ENCODE results near the gene GNB1.

Gene GNB1

DNA sequence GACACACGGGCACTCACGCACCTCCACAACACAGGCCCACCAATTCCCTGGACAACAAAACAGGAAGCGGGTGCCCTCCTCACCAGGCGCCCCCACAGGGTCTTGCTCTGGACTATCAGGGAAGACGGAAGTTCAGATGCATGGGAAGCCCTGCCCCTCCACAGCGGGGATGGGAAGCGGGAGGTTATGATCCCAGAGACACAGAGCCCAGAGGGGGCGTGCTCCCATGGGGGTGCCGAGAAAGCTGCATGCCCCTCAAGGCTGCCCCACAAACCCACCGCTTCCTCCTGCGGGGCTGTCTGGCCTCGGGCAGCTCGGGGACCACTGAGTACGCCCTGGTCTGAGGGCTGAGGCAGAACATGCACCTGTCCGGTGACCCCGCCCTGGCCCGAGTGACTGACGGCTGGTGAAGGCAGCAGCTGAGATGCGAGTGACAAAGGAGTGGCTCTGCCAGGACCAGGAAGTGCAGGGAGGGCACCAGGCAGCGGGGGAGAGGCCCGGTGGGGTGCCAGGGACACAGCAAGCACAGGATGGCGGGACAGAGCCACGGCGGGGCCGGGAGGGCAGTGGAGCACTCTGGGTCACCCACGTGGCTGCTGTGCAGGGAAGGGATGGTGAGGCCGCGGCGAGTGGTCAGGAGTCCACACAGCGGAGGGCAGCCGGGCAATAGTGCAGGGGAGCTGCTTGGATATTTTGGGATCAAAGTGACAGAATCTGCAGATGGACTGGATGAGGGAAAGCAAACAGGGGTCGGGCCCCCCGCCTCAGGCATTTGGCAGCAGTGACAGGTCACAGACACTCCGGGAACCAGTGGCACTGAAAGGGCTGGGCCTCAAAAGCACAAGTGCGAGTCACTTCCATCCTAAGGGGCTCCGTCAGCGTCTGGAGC lies 131.2 kb downstream of the GNB1 start:
- Histone ChIP-seq H3K27ac (ENCODE audit: low read length) (no peak overlapping the region), H3K36me3 (ENCODE audit: control insufficient read depth in 1 of 2, insufficient read depth in 2 of 2, low read length in 2 of 2) (peaks cover 21 to 69% of the 10 kb centered on the region in 2 donors)

DNA sequence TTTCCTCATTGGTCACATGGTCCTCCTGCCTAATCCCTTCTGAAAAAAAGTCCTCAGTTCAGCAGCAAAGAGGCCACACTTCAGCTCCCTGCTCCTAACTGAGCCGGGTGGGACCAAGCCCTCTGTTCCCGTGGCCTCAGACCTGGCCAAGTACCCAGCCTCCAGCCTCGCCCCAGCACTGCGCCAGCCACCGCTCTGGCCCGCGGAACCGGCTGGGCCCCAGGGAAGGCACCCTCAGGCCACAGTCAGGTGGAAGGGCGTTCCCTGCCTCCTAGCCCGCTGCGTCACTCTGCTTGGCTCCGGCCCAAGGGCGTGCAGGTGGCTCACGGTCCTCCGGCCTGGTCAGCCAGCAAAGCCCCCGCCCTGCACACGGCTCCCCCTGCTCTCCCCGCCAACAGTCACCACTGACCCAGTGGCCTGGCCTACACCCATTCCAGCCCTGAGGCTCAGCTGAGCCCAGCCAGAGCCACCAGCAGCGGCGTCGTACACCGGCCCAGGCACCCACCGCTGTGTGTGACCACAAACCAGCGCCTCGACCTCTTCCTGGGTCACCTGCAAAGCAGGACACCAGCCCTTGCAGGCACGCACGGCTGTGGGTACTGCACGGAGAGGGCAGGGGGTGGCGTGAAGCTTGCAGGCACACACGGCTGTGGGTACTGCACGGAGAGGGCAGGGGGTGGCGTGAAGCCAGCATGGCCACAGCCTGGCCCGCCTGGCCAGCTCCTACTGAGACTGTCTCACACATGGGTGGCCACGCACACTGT lies 132.0 kb downstream of the GNB1 start:
- H3K4me3 ChIP-seq (ENCODE audit: low read depth in 1 of 2, low read length in 2 of 2): no peak overlapping the region
- H3K27ac ChIP-seq (ENCODE audit: low read length): peak overlapping the region; percentile 69

More for the DNA sequence above, 131.2 kb downstream of the GNB1 start:
- no peaks in the 10 kb centered on the region for H3K9me3 ChIP-seq (ENCODE audit: control insufficient read depth in 1 of 2, low read length in 2 of 2)
- no peaks in the 10 kb centered on the region for H3K27me3 ChIP-seq (ENCODE audit: low read depth, low read length)
- H3K4me1 ChIP-seq (ENCODE audit: control insufficient read depth in 1 of 2, insufficient read depth in 2 of 2, low read length in 2 of 2): no peaks in the 10 kb centered on the region
- H3K4me3 ChIP-seq (ENCODE audit: low read depth in 1 of 2, low read length in 2 of 2): no peak overlapping the region

DNA sequence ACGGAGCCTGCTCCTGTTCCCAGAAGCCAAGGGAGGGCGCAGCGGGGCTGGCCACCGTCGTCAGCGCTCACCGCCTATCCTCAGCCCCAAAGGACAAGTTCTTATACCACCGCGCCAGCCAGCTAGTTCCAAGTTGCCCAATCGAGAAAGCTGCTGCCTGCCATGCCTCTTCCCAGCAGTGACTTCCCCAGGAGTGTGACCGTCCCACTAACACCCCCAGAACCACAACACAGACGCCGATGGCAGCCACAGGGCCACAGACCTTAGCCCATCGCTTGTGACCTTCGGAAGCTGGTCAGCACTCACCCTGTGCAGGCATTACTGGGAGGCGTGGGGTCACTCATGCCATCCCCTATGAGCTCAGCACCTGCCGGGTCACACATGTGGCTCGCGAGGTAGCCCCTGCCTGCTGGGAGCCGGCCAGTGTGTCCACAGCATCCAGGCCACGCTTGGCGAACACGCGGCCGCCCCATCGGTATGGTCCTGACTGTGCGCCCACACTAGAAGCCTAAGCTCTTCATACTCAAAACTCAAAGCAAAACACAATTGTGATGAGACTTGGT lies 132.7 kb downstream of the GNB1 start:
- Histone ChIP-seq H3K27me3 (ENCODE audit: low read depth, low read length) (no peaks in the 10 kb centered on the region), H3K4me1 (ENCODE audit: control insufficient read depth in 1 of 2, insufficient read depth in 2 of 2, low read length in 2 of 2) (no peaks in the 10 kb centered on the region), H3K27ac (ENCODE audit: low read length) (peak overlapping the region; percentile 69), H3K9me3 (ENCODE audit: control insufficient read depth in 1 of 2, low read length in 2 of 2) (no peaks in the 10 kb centered on the region), H3K36me3 (ENCODE audit: control insufficient read depth in 1 of 2, insufficient read depth in 2 of 2, low read length in 2 of 2) (peaks cover 23 to 73% of the 10 kb centered on the region in 2 donors), H3K4me3 (ENCODE audit: low read depth in 1 of 2, low read length in 2 of 2) (no peak overlapping the region)

More for the DNA sequence above, 132.0 kb downstream of the GNB1 start:
- Histone ChIP-seq H3K27me3 (ENCODE audit: low read depth, low read length) (no peaks in the 10 kb centered on the region), H3K9me3 (ENCODE audit: control insufficient read depth in 1 of 2, low read length in 2 of 2) (no peaks in the 10 kb centered on the region), H3K36me3 (ENCODE audit: control insufficient read depth in 1 of 2, insufficient read depth in 2 of 2, low read length in 2 of 2) (peaks cover 17 to 70% of the 10 kb centered on the region in 2 donors), H3K4me1 (ENCODE audit: control insufficient read depth in 1 of 2, insufficient read depth in 2 of 2, low read length in 2 of 2) (no peaks in the 10 kb centered on the region)

DNA sequence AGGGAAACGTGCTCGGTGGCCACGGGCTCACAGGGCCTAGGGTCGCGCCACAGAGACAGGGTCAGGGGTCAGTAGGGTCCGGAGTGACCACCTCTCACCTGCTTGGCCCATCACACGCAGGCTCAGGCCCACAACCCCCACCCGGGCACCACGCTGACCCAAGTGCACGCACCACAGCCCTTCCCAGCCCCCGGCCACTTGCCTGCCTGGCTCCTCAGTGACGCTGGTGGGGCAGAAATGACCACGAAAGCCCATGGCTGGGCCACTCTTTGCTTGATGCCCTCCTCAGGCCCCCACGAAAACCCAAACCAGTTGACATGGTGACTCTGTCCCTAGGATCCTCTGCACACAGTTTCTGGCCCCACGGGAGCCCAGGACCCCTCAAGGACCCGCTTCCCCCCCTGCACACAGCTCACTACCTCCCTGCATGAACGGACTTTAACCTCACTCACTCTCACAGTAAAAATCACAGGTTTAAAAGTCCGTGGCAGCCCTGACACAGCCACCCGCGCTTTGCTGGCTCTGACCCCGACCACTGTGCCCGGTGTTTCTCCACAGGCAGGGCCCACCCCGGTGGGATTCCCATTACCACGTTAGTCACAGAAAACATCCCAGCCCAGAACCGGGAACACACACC lies 133.3 kb downstream of the GNB1 start:
- H3K4me3 ChIP-seq (ENCODE audit: low read depth in 1 of 2, low read length in 2 of 2): no peak overlapping the region
- H3K36me3 ChIP-seq (ENCODE audit: control insufficient read depth in 1 of 2, insufficient read depth in 2 of 2, low read length in 2 of 2): peaks cover 24 to 79% of the 10 kb centered on the region in 2 donors
- no peak overlapping the region for H3K27ac ChIP-seq (ENCODE audit: low read length)
- H3K4me1 ChIP-seq (ENCODE audit: control insufficient read depth in 1 of 2, insufficient read depth in 2 of 2, low read length in 2 of 2): no peaks in the 10 kb centered on the region
- no peaks in the 10 kb centered on the region for H3K27me3 ChIP-seq (ENCODE audit: low read depth, low read length)
- no peaks in the 10 kb centered on the region for H3K9me3 ChIP-seq (ENCODE audit: control insufficient read depth in 1 of 2, low read length in 2 of 2)

DNA sequence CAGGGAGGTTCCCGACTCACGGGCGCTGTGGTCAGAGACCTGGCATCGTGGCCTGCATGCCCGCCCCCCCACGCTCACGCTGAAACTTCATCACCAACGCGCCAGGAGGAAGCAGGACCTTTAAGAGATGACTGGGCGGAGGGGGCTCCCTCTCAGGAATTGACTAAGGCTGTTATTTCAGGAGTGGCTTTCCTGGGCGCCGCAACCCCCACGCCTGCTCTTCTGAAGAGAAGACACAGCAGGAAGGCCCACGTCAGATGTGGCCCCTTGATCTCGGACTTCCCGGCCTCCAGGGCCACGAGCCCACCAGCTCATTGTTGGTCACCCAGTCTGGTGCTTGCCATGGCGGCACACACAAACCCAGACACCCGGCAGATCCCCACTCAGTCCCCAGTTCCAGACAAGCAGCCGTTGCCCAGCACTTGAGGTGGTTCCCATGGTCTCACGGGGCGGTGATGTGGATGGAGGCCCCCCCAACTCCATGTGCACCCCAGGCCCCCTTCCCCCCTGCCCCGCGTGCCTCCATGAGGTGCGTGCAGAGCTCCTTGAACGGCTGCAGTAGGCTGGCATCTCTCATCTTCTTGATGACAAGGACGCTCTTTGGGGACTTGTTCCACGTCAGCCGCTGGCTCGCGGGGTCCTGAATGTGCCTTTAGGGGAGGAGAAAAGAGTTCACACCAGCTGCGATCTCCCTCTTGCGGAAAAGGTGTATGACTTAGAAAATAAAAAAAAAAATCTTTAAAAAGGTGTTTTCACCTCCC lies 134.0 kb downstream of the GNB1 start:
- no peaks in the 10 kb centered on the region for H3K9me3 ChIP-seq (ENCODE audit: control insufficient read depth in 1 of 2, low read length in 2 of 2)
- no peak overlapping the region for H3K4me3 ChIP-seq (ENCODE audit: low read depth in 1 of 2, low read length in 2 of 2)
- no peaks in the 10 kb centered on the region for H3K4me1 ChIP-seq (ENCODE audit: control insufficient read depth in 1 of 2, insufficient read depth in 2 of 2, low read length in 2 of 2)
- no peaks in the 10 kb centered on the region for H3K27me3 ChIP-seq (ENCODE audit: low read depth, low read length)
- peaks cover 24 to 82% of the 10 kb centered on the region in 2 donors for H3K36me3 ChIP-seq (ENCODE audit: control insufficient read depth in 1 of 2, insufficient read depth in 2 of 2, low read length in 2 of 2)
- no peak overlapping the region for H3K27ac ChIP-seq (ENCODE audit: low read length)

DNA sequence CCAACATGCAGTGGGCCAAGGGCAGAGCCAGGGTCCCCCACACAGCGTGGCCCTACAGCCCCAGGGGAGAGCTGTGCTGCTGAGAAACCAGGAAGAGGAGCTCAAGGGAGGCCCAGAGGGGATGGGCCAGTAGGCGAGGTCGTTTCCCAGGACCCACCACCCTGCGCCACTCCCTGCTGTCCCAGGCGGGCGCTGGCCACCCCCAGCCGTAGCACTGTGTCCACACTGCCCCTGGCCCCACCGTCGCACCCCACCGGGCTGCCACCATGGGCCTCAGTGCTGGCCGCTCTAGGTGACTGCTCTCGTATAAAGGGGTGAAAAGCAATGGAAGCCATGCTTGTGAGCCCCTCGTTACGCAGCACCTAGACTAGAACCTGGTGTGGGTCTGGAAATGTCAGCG lies 135.0 kb downstream of the GNB1 start:
- no peak overlapping the region for H3K4me3 ChIP-seq (ENCODE audit: low read depth in 1 of 2, low read length in 2 of 2)
- no peaks in the 10 kb centered on the region for H3K27me3 ChIP-seq (ENCODE audit: low read depth, low read length)
- no peaks in the 10 kb centered on the region for H3K4me1 ChIP-seq (ENCODE audit: control insufficient read depth in 1 of 2, insufficient read depth in 2 of 2, low read length in 2 of 2)
- H3K27ac ChIP-seq (ENCODE audit: low read length): no peak overlapping the region
- H3K36me3 ChIP-seq (ENCODE audit: control insufficient read depth in 1 of 2, insufficient read depth in 2 of 2, low read length in 2 of 2): peaks cover 24 to 72% of the 10 kb centered on the region in 2 donors
- no peaks in the 10 kb centered on the region for H3K9me3 ChIP-seq (ENCODE audit: control insufficient read depth in 1 of 2, low read length in 2 of 2)

DNA sequence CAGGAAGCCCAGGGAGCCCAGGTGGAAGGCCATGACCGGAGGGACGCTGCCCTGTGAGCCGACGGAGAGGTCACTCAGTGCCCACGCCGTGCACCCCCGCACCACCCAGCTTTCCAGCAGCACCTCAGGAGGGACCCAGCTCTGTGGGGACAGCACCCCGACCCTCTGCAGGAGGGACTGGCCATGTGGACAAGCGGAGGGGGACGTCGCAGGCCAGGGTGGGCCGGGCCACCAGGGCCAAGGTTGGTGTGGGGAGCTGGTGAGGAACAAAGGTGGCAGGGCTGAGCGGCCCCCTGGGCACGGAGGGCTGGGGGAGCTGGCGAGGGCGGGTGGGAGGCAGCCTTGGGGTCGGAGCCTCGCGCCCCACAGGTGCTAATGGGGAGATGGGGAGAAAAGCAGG lies 135.5 kb downstream of the GNB1 start:
- H3K36me3 ChIP-seq (ENCODE audit: control insufficient read depth in 1 of 2, insufficient read depth in 2 of 2, low read length in 2 of 2): peaks cover 20 to 67% of the 10 kb centered on the region in 2 donors
- no peak overlapping the region for H3K27ac ChIP-seq (ENCODE audit: low read length)
- no peaks in the 10 kb centered on the region for H3K9me3 ChIP-seq (ENCODE audit: control insufficient read depth in 1 of 2, low read length in 2 of 2)
- H3K27me3 ChIP-seq (ENCODE audit: low read depth, low read length): no peaks in the 10 kb centered on the region
- H3K4me3 ChIP-seq (ENCODE audit: low read depth in 1 of 2, low read length in 2 of 2): no peak overlapping the region
- H3K4me1 ChIP-seq (ENCODE audit: control insufficient read depth in 1 of 2, insufficient read depth in 2 of 2, low read length in 2 of 2): no peaks in the 10 kb centered on the region

DNA sequence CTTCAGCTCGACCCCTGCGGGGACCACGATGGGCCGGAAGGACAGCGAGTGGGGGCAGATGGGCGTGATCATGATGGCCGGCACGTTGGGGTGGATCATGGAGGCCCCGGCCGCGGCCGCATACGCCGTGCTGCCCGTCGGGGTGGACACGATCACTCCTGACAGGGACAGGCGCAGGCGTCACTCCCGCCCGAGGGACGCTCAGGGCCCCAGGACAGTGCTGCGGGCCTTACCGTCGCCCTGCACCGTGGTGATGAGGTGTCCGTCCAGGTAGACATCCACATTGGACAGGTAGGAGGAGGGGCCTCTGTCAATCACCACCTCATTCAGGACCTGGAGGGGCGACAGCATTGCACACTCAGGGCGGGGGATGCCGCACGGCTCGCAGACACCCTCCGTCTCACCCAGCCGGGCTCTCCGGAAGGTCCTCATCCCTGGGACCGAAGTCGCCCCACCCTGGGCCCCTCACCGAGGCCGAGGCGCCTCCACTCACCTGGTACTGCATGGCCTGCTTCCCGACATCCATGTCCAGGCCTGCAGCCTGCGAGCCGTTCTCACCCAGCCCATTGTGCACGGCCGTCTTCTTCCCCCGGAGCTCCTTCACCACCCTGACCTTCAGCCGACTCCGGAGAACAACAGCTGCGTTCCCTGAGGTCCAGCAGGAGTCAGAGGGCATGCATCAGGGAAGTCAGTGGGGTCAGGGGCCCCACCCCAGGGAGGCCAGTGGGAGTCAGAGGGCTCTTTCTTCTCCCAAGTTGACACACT lies 136.7 kb downstream of the GNB1 start:
- no peak overlapping the region for H3K27ac ChIP-seq (ENCODE audit: low read length)
- no peaks in the 10 kb centered on the region for H3K27me3 ChIP-seq (ENCODE audit: low read depth, low read length)
- H3K9me3 ChIP-seq (ENCODE audit: control insufficient read depth in 1 of 2, low read length in 2 of 2): no peaks in the 10 kb centered on the region
- peaks cover 20 to 55% of the 10 kb centered on the region in 2 donors for H3K36me3 ChIP-seq (ENCODE audit: control insufficient read depth in 1 of 2, insufficient read depth in 2 of 2, low read length in 2 of 2)
- H3K4me3 ChIP-seq (ENCODE audit: low read depth in 1 of 2, low read length in 2 of 2): no peak overlapping the region
- no peaks in the 10 kb centered on the region for H3K4me1 ChIP-seq (ENCODE audit: control insufficient read depth in 1 of 2, insufficient read depth in 2 of 2, low read length in 2 of 2)

DNA sequence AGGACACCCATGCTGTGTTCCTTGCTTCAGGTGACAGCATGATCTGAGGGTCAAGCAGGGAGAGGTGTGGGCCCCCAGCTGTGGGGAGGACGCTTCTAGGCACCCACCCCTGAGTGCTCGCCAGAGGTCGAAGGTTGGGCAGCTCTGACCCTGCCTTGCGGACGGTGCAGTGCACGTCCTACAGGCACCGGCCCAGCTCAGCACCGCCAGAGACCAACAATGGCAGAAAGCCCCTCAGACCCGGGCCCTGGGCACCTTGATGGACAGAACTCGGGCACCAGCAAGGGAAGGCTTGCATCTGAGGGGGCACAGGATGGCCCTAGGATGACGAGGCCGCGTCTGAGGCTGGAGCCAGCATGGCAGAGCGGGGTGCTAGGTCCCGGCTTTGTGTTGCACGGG lies 137.3 kb downstream of the GNB1 start:
- H3K4me1 ChIP-seq (ENCODE audit: control insufficient read depth in 1 of 2, insufficient read depth in 2 of 2, low read length in 2 of 2): no peaks in the 10 kb centered on the region
- H3K27ac ChIP-seq (ENCODE audit: low read length): no peak overlapping the region
- H3K36me3 ChIP-seq (ENCODE audit: control insufficient read depth in 1 of 2, insufficient read depth in 2 of 2, low read length in 2 of 2): peaks cover 20 to 52% of the 10 kb centered on the region in 2 donors
- H3K4me3 ChIP-seq (ENCODE audit: low read depth in 1 of 2, low read length in 2 of 2): no peak overlapping the region
- no peaks in the 10 kb centered on the region for H3K9me3 ChIP-seq (ENCODE audit: control insufficient read depth in 1 of 2, low read length in 2 of 2)
- no peaks in the 10 kb centered on the region for H3K27me3 ChIP-seq (ENCODE audit: low read depth, low read length)

All from muscle layer of duodenum (tissue), 2 donors.